Midbrain (tissue), 1 donor: ENCODE data around the gene TCF21.

Experiments
- DNase-seq: peaks from one replicate; lab custom pipeline; 2025; lab: John Stamatoyannopoulos, UW

The TCF21 gene

DNA sequence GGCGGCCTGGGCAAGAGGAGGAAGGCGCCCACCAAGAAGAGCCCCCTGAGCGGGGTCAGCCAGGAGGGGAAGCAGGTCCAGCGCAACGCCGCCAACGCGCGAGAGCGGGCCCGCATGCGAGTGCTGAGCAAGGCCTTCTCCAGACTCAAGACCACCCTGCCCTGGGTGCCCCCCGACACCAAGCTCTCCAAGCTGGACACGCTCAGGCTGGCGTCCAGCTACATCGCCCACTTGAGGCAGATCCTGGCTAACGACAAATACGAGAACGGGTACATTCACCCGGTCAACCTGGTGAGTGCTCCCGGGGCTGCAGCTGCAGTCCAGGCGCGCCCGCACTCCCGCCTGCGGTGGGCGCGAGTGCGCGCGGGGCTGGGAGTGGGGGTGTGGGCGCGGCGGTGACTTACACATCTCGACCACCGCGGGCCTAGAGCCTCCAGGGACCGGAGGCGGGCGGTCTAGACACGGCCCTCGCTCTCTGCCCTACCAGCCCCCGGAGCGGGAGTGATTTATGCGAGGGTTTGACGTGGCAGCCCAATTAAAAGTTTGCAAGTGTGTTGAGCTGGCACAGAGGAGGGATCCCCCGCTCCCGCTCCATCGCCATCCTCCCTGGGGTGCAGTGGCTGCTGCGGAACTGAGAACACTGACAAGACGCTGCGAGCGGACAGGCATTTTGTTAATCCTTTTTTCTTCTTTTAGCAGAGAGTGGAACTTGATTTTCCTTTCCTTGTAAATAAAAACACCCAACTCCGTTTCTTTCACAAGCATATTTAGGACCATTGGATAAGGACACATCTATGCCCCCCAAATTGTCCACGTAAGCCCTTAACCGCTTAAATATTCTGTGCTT lies 867 bp downstream of the TCF21 start:
- DNase-seq = no peak

DNA sequence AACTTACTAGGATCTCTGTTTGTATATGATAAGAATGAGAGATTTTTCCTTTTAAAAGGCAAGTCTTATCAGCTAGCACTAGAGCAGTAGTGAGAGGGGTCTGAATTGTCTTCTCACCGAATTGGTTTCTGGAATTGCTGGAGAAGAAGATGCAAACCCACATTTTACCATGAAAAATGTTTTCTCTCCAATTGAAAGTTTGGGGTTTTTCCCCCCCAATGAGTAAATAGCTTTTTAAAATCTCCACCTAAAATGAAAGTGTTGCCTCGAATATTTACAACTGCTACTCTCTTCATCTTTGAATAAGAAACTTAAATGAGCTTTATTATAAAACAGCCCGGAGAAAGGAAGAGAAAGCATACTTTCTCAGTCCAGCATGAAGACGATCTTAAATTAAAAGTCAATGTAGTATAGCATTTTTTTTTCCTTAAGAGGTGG lies 1.8 kb downstream of the TCF21 start:
- DNase-seq = no peak

DNA sequence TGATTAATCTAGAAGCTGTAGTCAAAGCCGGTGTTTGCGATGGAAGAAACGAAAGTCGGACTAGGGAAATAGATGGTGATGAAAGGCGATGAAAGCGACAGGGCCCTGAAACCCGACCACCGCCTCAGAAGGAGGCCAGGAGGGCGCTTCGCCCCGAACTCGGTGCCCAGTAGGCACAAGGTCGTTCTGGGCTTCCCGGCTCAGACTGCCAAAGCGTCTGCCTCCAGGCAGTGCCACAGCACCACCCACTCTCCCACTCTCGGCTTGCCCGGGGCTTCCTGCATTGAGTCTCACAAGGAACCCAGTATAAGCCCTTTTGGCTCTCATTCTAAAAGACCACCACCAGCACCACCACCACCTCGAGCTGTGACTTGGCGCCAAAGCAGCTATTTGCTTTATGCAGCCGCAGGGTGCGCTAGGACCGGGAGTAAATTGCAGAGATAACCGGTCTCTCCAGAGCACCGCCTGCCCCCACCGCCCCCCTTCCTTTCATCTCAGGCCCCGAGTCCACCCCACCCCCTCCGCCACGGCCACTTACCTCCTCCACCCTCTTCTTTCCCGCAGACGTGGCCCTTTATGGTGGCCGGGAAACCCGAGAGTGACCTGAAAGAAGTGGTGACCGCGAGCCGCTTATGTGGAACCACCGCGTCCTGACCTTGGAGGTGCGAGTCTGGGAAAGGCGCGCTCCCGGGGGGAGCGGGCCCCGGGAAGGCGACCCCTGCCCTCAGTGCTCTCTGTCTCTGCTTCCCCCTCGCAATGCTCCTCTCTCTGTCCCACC lies 2.4 kb downstream of the TCF21 start:
- no peak for DNase-seq

DNA sequence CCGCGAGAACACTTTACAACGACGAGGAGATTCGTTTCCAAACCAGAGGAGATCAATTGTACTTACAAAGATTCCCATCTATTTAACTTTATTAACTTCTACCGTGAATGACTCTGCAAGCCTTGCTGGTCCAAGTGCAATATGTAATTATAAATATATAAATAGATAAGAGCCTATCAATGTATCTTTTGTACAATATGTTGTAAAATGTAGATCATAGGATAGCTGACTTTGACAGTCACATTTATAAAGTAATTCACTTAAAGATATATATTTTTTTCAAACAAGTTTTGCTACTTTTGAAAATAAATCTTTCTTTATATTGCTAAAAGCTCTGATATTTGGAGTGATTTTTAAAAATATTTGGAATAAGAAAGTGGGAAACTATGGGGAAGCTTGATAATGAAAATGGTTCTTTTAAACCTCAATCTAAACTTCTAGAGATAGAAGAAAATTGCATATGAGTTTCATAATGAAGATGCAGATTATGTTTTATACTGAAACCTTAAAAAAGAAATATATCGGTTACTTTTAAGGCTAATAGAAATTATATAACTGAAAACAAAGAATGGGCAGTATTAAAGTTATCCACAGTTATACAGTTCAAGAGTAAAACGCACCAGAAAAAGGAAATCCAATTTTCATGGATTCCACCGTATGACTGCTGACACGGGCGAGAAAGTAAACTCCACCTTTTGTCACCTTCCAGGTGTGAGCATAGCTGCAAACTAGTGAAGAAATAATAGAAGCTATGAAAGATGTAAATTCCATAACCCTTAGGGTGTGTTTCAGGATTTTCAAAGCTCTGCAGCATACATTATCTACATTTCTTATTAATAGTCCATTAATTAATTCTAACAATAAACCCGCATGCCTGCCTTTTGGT lies 3.3 kb downstream of the TCF21 start:
- no peak for DNase-seq

- no peak for DNase-seq
Measured at GRCh38 chr6:133892813-133893691, 4.1 kb downstream of the TCF21 start.

- no peak for DNase-seq
Measured at GRCh38 chr6:133893946-133894345, 5.0 kb downstream of the TCF21 start.

DNA sequence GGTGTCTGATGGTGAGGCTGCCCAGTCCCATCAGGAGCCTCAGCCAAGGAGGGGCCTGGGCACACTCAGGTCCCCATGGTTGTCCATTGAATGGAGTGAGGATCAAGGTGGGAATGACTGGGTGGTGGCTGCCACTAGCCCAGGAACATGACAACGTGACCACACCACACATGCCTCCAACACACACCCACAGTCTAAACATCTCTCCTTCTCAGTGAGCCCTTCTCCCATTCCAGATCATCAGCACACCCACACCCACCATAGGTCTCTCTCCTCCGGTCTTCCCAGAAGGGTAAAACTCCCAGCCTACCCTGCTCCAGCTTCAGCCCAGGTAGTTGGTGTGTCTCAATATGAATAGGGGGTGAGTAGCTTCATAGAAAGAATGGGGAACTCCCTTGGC lies 5.5 kb downstream of the TCF21 start:
- DNase-seq = no peak

DNA sequence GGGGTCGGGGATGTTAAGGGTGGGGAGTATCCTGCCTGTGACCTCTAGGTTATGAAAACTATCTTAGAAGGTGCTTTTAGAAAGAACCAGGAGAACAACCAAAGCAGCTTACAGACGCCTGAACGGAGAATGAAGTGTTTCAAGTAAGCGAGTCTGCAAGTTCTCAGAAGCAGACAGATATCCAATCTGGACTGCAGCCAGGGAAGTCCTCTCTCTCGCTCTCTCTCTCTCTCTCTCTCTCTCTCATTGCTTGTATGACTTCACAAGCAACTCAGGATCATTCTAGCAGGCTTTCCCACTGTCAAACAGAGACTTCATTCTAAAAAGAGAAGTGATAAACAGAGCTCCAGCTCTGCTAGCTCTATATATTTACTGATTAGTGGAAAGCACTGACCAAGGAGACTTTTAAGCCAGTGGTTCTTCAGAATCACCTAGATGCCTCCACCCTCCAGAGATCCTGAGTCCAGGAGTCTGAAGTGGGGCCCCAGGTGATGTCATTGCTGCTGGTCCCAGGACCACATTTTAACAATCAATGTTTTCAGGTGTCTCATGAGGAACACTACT lies 6.0 kb downstream of the TCF21 start:
- no peak for DNase-seq

GRCh38 chr6:133895573-133896343 lies 6.8 kb downstream of the TCF21 start:
- no peak for DNase-seq

DNA sequence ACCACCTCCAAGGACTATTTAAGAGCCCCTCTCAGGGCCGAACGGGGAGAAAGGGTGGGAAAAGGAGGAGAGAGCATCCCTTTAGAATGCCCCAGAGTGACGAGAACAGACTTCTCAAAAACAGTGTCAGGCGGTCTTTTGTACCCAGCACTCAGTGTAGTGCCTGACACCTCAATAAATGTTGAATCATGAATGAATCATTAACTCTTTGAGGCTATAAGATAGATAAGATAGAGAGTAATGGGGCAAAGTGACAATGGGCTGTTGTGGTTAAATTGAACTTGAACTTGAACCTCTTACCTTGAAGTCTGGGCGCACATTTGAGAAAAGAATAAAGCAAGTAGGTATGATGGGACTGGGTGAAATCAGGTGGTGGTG lies 7.4 kb downstream of the TCF21 start:
- DNase-seq = no peak

DNA sequence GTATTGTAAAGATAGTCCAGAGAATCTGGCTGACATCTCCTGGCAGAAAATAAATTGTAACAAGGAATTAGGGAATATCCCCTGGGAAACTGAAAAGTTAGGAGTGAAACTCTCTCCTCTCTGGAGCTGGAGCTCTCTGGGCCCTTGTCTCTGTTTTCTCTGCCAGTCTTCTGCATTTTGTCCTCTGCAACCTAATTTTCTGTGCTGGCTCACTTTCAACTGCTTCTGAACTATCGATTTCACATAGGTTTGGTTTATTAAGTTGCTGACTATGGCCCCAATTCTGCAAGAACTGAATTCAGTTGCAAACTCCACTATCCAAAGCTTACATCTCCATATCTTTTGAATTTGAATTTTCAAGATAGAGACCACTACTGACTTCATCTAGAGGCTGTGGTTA lies 9.3 kb downstream of the TCF21 start:
- DNase-seq = no peak

- DNase-seq = no peak
Measured at GRCh38 chr6:133899556-133899955, 10.6 kb downstream of the TCF21 start.

GRCh38 chr6:133903855-133904254 lies 14.9 kb downstream of the TCF21 start:
- no peak for DNase-seq

DNA sequence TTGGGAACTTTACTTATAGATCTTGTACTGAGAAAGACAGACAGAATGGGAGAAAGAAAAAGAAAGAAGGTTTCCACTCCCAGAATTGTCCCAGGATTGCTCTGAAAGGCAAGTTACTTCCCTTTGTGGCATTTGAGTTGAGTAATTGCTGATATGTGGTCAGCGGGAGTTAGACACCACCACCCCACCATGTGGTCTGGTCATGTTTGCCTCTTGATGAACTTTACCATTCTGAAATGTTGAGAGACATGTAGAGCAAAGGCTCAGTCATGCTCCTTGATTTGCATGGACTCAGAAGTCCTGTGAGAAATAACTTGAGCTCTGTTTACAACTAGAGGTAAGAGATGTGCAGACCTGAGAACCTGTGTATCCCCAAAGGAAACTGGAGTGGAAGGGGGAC lies 17.1 kb downstream of the TCF21 start:
- DNase-seq = no peak

GRCh38 chr6:133916650-133917151 lies 27.8 kb downstream of the TCF21 start:
- DNase-seq = peak; percentile 87

DNA sequence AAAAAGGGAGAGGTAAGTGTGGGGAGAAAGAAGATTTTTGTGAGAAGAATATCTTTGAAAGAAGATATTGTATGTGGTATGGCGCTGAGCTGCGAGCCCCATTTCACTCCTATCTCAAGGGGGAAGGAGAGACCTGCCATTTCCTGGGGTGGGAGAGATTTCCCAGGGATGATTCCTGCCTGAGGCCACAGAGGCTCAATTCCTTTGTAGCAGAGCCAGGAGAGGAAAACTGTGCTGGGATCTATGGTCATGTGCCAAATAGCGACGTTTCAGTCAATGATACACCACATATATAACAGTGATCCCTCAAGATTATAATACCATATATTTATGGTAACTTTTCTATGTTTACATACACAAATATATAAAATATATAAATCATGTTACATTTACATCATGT lies 28.9 kb downstream of the TCF21 start:
- DNase-seq = no peak

- no peak for DNase-seq
Measured at GRCh38 chr6:133918208-133918930, 29.5 kb downstream of the TCF21 start.

GRCh38 chr6:133919362-133919761 lies 30.4 kb downstream of the TCF21 start:
- DNase-seq = no peak

DNA sequence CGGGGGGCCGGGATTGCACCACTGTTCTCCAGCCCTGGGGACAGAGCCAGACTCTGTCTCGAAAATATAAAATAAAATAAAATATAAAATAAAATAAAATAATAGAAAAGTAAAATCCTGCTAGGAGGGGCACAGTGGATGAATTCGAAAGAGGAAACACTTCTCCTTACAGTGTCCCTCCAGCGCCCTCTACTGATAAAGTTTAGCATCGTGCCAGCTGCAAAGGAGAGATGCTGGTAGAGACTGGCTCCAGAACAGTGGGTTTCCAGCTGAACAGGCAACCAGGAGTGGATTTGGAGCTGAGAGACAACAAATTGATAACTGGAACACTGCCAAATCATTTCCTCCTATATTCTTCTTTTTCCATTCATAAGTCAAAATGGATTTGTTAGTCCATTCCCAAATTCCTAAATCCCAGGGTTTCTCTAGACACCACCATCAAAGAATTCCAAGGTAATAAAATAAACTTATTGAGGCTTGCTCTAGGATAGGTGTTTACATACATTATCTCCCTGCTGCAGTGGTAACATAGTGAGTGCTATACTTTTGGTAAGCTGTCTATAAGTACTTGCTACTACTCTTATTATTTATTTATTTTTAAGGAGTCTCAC lies 32.4 kb downstream of the TCF21 start:
- DNase-seq = peak; percentile 86
